K562 (cell line): ENCODE data around the gene SCAP. TPM values are rescaled to one million over a fixed set of nuclear protein-coding genes. Genes with fewer than 3 reads are reported as not detected.

Experiments
- ATAC-seq: fragments of 200-7000 bp; cut with Tn5 transposase; 3 replicates; pipeline ENCODE4 v1.9.1; 2020; ENCODE audit warnings: moderate library complexity
- BruUV-seq: library from RNA; stranded (reverse); fragments of 400-500 nt; replicated peaks from 2 replicates; lab custom pipeline; 2021; lab: Mats Ljungman, UMichigan
- CTCF ChIA-PET: fragments of 300-600 bp; formaldehyde crosslinking; extraction: SDS; loops from one replicate; lab custom pipeline; 2021; ENCODE audit warnings: low intra/inter-chr PET ratio; lab: Yijun Ruan, JAX
- POLR2A ChIA-PET: fragments of 300-600, 350-650 bp; sonication (Branson Sonifier 250); formaldehyde crosslinking; extraction: SDS; loops from one replicate; lab custom pipeline; 2021; ENCODE audit warnings: antibody characterized with exemption, inconsistent platforms; lab: Yijun Ruan, JAX
- DNase-seq, 4 experiments: peaks; one replicate each; pipeline versions ENCODE4 v3.0.0 to v3.0.0-alpha.2; 2011 to 2018; ENCODE audit warnings: low spot score in 3 of 4, mixed read lengths in 3 of 4; ENCODE audit errors: extremely low read depth in 1 of 4
- FAIRE-seq: peaks from 2 replicates; lab custom pipeline; 2011; peaks lifted over from hg19 to GRCh38; lab: Jason Lieb, UNC
- H2AFZ ChIP-seq: 2 replicates; pipeline ENCODE4 v1.6.0; 2011; ENCODE audit warnings: low read depth, low read length, control low read depth, inconsistent platforms
- H3K27ac ChIP-seq: fragments of 200-600 bp; 3 replicates; pipeline ENCODE4 v1.8.0; 2011; ENCODE audit warnings: low read depth, mild to moderate bottlenecking, control low read depth, inconsistent platforms, low read length, moderate library complexity, mixed read lengths; ENCODE audit errors: extremely low read depth
- H3K27me3 ChIP-seq, 2 experiments: fragments of 300-600 bp in 1 of 2; 2 replicates in 1 of 2; 3 replicates in 1 of 2; pipeline versions ENCODE4 v1.6.0 to v1.8.0; 2011; ENCODE audit warnings: inconsistent platforms in 2 of 2, low read length in 2 of 2, mild to moderate bottlenecking in 1 of 2, mixed read lengths in 1 of 2, moderate library complexity in 1 of 2; ENCODE audit not compliant: control insufficient read depth in 2 of 2, insufficient read depth in 2 of 2
- H3K36me3 ChIP-seq: fragments of 300-600 bp; 3 replicates; pipeline ENCODE4 v1.8.0; 2011; ENCODE audit warnings: mild to moderate bottlenecking, low read length, inconsistent platforms; ENCODE audit not compliant: control insufficient read depth, insufficient read depth
- H3K4me1 ChIP-seq, 2 experiments: fragments of 200-600 bp in 1 of 2; replicated peaks in 1 of 2; 2 replicates in 1 of 2; 3 replicates in 1 of 2; pipeline versions ENCODE4 v1.5.1 to v1.8.0; 2011; ENCODE audit warnings: inconsistent platforms in 2 of 2, low read length in 2 of 2, mild to moderate bottlenecking in 1 of 2, mixed read lengths in 1 of 2, moderate library complexity in 1 of 2; ENCODE audit not compliant: control insufficient read depth in 2 of 2, insufficient read depth in 2 of 2
- H3K4me2 ChIP-seq: 2 replicates; pipeline ENCODE4 v1.6.1; 2011; ENCODE audit warnings: low read length, control low read depth, inconsistent platforms, mixed read lengths; ENCODE audit not compliant: insufficient read depth
- H3K4me3 ChIP-seq: fragments of 200-600 bp; sonication (generic), shearing (Covaris generic); 2 replicates; pipeline ENCODE4 v1.5.1; 2016; ENCODE audit warnings: control low read depth, inconsistent platforms
- H3K79me2 ChIP-seq: fragments of 200-600 bp; 3 replicates; pipeline ENCODE4 v1.8.0; 2011; ENCODE audit warnings: low read length, inconsistent platforms; ENCODE audit not compliant: control insufficient read depth, insufficient read depth
- H3K9ac ChIP-seq, 2 experiments: 2 replicates each; pipeline versions ENCODE4 v1.6.0 to v1.6.1; 2011; ENCODE audit warnings: low read depth in 2 of 2, low read length in 2 of 2, control low read depth in 1 of 2, inconsistent platforms in 1 of 2, mild to moderate bottlenecking in 1 of 2, mixed read lengths in 1 of 2; ENCODE audit not compliant: insufficient read depth in 1 of 2
- H3K9me1 ChIP-seq: one replicate; pipeline ENCODE4 v1.6.0; 2011; ENCODE audit warnings: inconsistent platforms, mild to moderate bottlenecking, low read length, moderate library complexity; ENCODE audit not compliant: control insufficient read depth, insufficient read depth
- H3K9me3 ChIP-seq: replicated peaks from 2 replicates; pipeline ENCODE4 v1.5.1; 2011; ENCODE audit warnings: low read depth, low read length, inconsistent platforms; ENCODE audit not compliant: control insufficient read depth, insufficient read depth
- H4K20me1 ChIP-seq: replicated peaks from 2 replicates; pipeline ENCODE4 v1.6.1; 2011; ENCODE audit warnings: low read length, inconsistent platforms, mixed read lengths; ENCODE audit not compliant: control insufficient read depth, insufficient read depth
- HMGN3 ChIP-seq: IDR thresholded peaks from 2 replicates; pipeline ENCODE4 v1.6.1; 2011; ENCODE audit warnings: borderline replicate concordance, low read depth, mild to moderate bottlenecking, mixed read lengths, low read length; ENCODE audit not compliant: insufficient read length; ENCODE audit errors: extremely low read depth
- POLR2G ChIP-seq: fragments of 200-400 bp; formaldehyde crosslinking; IDR thresholded peaks from 2 replicates; pipeline ENCODE4 v1.6.1; 2017; ENCODE audit warnings: low read depth, mild to moderate bottlenecking, antibody characterized with exemption, low read length, moderate library complexity
- ZSCAN32 ChIP-seq: fragments of 450-650 bp; formaldehyde crosslinking; IDR thresholded peaks from 2 replicates; pipeline ENCODE4 v1.4.0; 2020; ENCODE audit warnings: mild to moderate bottlenecking, moderate library complexity
- WGBS: fragments of 100-300 bp; shearing (Covaris generic); methylation state at CpG from one replicate; pipeline ENCODE4 v1.1.6; 2016; ENCODE audit warnings: low coverage, mixed read lengths; ENCODE audit not compliant: insufficient coverage; ENCODE audit errors: missing lambda C conversion rate; 5-methylcytosine and 5-hydroxymethylcytosine counted together
- in situ Hi-C: fragments of 300-500 bp; cut with MboI; formaldehyde crosslinking; loops from 4 replicates; pipeline ENCODE4 v1.15.0; 2018; ENCODE audit warnings: inconsistent platforms, mixed read lengths
- intact Hi-C: fragments of 100-400 bp; cut with micrococcal nuclease; formaldehyde crosslinking; loops from 2 replicates; pipeline ENCODE4 v1.14.2; 2022
- polyA plus RNA-seq, 8 experiments: library from polyadenylated mRNA; depleted of rRNA in 4 of 8; stranded (reverse) in 5 of 8; unstranded in 3 of 8; fragments of >200 nt; fragmentation: Nextera tagmentation in 2 of 8; fragmentation: Illumina TruSeq in 1 of 8; extraction: Ambion mirVana in 2 of 8; extraction: Trizol in 1 of 8; gene quantifications; 2 replicates each; pipeline versions ENCODE4 v1.2.1 to v1.2.3, GENCODE V29; 2011 to 2014; ENCODE audit warnings: inconsistent platforms in 1 of 8, missing spikeins in 1 of 8
- total RNA-seq, 7 experiments: library from RNA; depleted of rRNA in 6 of 7; stranded (reverse); fragments of >200 nt in 6 of 7; fragmentation: Illumina TruSeq in 2 of 7; extraction: Trizol in 2 of 7; gene quantifications; 2 replicates each; pipeline versions ENCODE4 v1.2.1 to v1.2.3, GENCODE V29; 2011 to 2021; ENCODE audit warnings: low replicate concordance in 1 of 7
- TF ChIP-seq, protein P1 (sequence below): fragments of 450-650 bp; formaldehyde crosslinking; IDR thresholded peaks from 2 replicates; pipeline ENCODE4 v1.4.0; 2022; ENCODE audit warnings: missing genetic modification characterization

Gene SCAP
- total and polyA plus RNA-seq, 9 of the 15 experiments (the other 6 are each of a cell fraction or from before 2014, with no cell fraction given), result 2.6 to 104 (median 37.8) TPM

DNA sequence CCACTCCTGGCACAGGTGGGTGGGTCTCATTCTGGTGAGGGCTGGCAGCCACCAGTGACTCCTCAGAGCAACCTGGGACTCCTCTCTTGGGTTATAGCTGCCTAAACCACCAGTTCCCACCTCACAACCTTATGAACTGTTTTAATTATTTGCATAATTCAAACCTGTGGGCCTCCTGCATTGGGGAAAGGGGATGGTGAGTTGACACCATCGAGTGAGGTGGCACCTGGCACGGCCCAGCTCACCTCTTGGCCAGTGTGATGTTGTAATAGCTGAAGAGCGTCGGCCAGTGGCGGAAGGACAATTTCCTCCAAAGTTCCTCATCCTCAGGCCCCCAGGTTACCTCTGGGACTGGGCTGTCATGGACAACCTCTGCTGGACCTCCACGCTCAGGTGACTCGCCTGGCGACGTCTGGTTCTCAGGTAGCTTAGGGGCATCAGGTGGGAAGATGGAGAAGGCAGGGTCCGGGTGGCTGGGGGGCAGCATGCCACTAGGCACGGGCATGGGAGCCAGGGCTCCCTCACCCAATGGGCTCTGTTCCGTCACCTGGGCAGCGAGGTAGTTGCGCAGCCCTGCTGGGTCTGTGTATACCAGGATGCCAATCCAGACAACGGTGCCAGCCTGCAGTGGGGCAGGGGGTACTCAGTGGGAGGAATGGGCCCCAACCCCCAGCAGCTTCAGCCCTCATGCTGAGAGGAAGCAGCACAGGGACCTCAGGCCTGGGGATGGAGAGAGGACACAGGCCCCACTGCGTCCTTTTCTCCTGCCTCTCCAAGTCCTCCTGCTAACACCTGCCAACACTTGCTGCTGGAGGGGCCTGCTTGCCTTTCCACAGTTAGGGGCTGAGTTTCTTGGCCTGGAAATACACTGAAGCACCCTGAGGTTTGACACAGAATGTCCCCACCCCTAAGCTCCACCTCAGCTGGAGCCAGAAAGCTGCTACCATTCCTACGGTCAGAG is 56.4 kb downstream of the SCAP start:
- BruUV-seq, result no TSS peak
- H3K4me3 ChIP-seq, result no peak overlapping the region
- DNase-seq (no peak), FAIRE-seq (no peak), ATAC-seq (no peak)
- H3K9me1 ChIP-seq, result no peaks in the 10 kb centered on the region
- H2AFZ ChIP-seq, result no peak overlapping the region
- POLR2A ChIA-PET, result no interaction called here
- H4K20me1 ChIP-seq, result peaks cover 4% of the 10 kb centered on the region; the same call in 1 of the 2 replicates
- no peaks in the 10 kb centered on the region; the same call in 2 of the 3 replicates for H3K79me2 ChIP-seq
- H3K9ac ChIP-seq, result no peak overlapping the region; a peak in 1 of 4 replicates
- H3K36me3 ChIP-seq, result peaks cover 83% of the 10 kb centered on the region
- intact Hi-C loops, result loop anchor here (5.0 kb wide), 1 partner anchor 733 kb away; no protein-coding TSS in a partner anchor
- no peak overlapping the region for H3K4me2 ChIP-seq
- in situ Hi-C loops, result loop anchor here (5.0 kb wide), 2 partner anchors 93 to 368 kb away; partner anchors contain the start of gene ELP6
- CTCF ChIA-PET, result no interaction called here
- TF ChIP-seq, protein P1, sequence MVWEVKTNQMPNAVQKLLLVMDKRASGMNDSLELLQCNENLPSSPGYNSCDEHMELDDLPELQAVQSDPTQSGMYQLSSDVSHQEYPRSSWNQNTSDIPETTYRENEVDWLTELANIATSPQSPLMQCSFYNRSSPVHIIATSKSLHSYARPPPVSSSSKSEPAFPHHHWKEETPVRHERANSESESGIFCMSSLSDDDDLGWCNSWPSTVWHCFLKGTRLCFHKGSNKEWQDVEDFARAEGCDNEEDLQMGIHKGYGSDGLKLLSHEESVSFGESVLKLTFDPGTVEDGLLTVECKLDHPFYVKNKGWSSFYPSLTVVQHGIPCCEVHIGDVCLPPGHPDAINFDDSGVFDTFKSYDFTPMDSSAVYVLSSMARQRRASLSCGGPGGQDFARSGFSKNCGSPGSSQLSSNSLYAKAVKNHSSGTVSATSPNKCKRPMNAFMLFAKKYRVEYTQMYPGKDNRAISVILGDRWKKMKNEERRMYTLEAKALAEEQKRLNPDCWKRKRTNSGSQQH (CRISPR knock-in tag), result no peak
- TF ChIP-seq HMGN3, result peak; percentile 27
- peak; percentile 33; the same call in 1 of the 2 replicates for TF ChIP-seq POLR2G
- TF ChIP-seq ZSCAN32, result no peak
- WGBS, result 94% methylated on average over 16 of the region's 17 CpGs
- H3K27ac ChIP-seq, result no peak overlapping the region
- H3K9me3 ChIP-seq, result no peaks in the 10 kb centered on the region
- H3K27me3 ChIP-seq, result no peaks in the 10 kb centered on the region
- peaks cover 6 to 46% of the 10 kb centered on the region in 2 experiments; a peak in 3 of 5 replicates for H3K4me1 ChIP-seq
